Activated CD4-positive, alpha-beta T cell treated with anti-CD3 and anti-CD28 coated beads for 1 hour (primary cell): ENCODE results near the gene IFNA13.
"Not testable (repeated sequence)": the region's sequence is repeated elsewhere in the genome, so short reads cannot be mapped to it uniquely, and the experiment has no call there.

Experiments used
- DNase-seq: peaks from one replicate; pipeline ENCODE4 v3.0.0-alpha.2; 2020

Gene IFNA13

GRCh38 chr9:21367957-21368356 lies at the start of gene IFNA13:
TSS of gene IFNA13 (minus strand) at chr9:21368057. CDS start at chr9:21368010, 47 bp downstream.
- no peak for DNase-seq

- no peak for DNase-seq
These were observed 47.8 kb upstream of the IFNA13 start for GRCh38 chr9:21415493-21416267.

GRCh38 chr9:21414220-21414940 lies 46.5 kb upstream of the IFNA13 start:
- DNase-seq = no peak

- no peak for DNase-seq
These were observed 45.8 kb upstream of the IFNA13 start for GRCh38 chr9:21413624-21414023.

- DNase-seq = no peak
These were observed 45.3 kb upstream of the IFNA13 start for GRCh38 chr9:21413151-21413550.

- no peak for DNase-seq
These were observed 44.2 kb upstream of the IFNA13 start for GRCh38 chr9:21412107-21412506.

GRCh38 chr9:21408817-21409216 lies 41.0 kb upstream of the IFNA13 start, which contains the start of gene IFNA8:
TSS of gene IFNA8 (plus strand) at chr9:21409117. CDS start at chr9:21409177, 60 bp downstream.
- no peak for DNase-seq

- DNase-seq = no peak
These were observed 36.3 kb upstream of the IFNA13 start for GRCh38 chr9:21404146-21404545.

- no peak for DNase-seq
These were observed 34.8 kb upstream of the IFNA13 start for GRCh38 chr9:21402386-21403251.

- no peak for DNase-seq
These were observed 32.1 kb upstream of the IFNA13 start for GRCh38 chr9:21399956-21400355.

- no peak for DNase-seq
These were observed 31.2 kb upstream of the IFNA13 start for GRCh38 chr9:21398955-21399489.

GRCh38 chr9:21395778-21396717 lies 28.2 kb upstream of the IFNA13 start:
- DNase-seq = peak; percentile 38

- no peak for DNase-seq
These were observed 24.4 kb upstream of the IFNA13 start for GRCh38 chr9:21392270-21392669.

GRCh38 chr9:21385131-21385670 lies 17.3 kb upstream of the IFNA13 start, which contains the start of gene IFNA2:
TSS of gene IFNA2 (minus strand) at chr9:21385398. CDS start at chr9:21385329, 69 bp downstream.
- no peak for DNase-seq

GRCh38 chr9:21383627-21384026 lies 15.8 kb upstream of the IFNA13 start:
- DNase-seq = no peak

- DNase-seq = no peak
These were observed 13.8 kb upstream of the IFNA13 start for GRCh38 chr9:21381448-21382339.

- DNase-seq = not testable (repeated sequence)
These were observed 3.6 kb upstream of the IFNA13 start for GRCh38 chr9:21371467-21371866.

GRCh38 chr9:21367169-21367568 lies 688 bp downstream of the IFNA13 start:
- DNase-seq = not testable (repeated sequence)

GRCh38 chr9:21362287-21362686 lies 5.6 kb downstream of the IFNA13 start:
- no peak for DNase-seq
